Adrenal gland (tissue), 5 donors: ENCODE data around the gene KRT73.

Experiments used
- CTCF ChIP-seq, 6 experiments: fragments of 450-650 bp in 4 of 6; fragments of 200-600 bp in 2 of 6; sonication (generic) in 1 of 6; IDR thresholded peaks; 1 replicate in 5 of 6; 2 replicates in 1 of 6; pipeline versions ENCODE4 v1.5.1 to v1.8.0; 2016 to 2021; ENCODE audit warnings: antibody characterized with exemption in 6 of 6, mild to moderate bottlenecking in 2 of 6, moderate library complexity in 1 of 6
- POLR2A ChIP-seq, 2 donors: fragments of 450-650 bp; IDR thresholded peaks; one replicate each; pipeline ENCODE4 v1.6.1; 2017; ENCODE audit warnings: antibody characterized with exemption in 2 of 2, mild to moderate bottlenecking in 2 of 2, moderate library complexity in 1 of 2
- donor health status: DM: no; HTN: no; CAD: no.

- TF ChIP-seq CTCF (IDR thresholded peaks at IDR 0.05) (no peak), POLR2A (IDR thresholded peaks at IDR 0.05) (no peak)
Measured at GRCh38 chr12:52568111-52568510, 50.2 kb downstream of the KRT73 start.
